Liver (tissue), 9 donors: ENCODE data around the gene CDRT15. TPM values are rescaled to one million over a fixed set of nuclear protein-coding genes. Genes with fewer than 3 reads are reported as not detected.

Experiments used
- DNase-seq: peaks from one replicate; pipeline ENCODE4 v3.0.0-alpha.2; 2017; ENCODE audit warnings: low spot score
- H3K27ac ChIP-seq, 2 donors: one replicate each; pipeline ENCODE4 v1.7.0; 2013; ENCODE audit warnings: inconsistent platforms in 2 of 2, low read length in 2 of 2, control low read depth in 1 of 2, low read depth in 1 of 2, mild to moderate bottlenecking in 1 of 2
- H3K27me3 ChIP-seq, 4 donors: one replicate each; pipeline versions ENCODE4 v1.6.1 to v1.7.0; 2013; ENCODE audit warnings: low read length in 3 of 4, inconsistent platforms in 1 of 4, mild to moderate bottlenecking in 1 of 4, moderate library complexity in 1 of 4; ENCODE audit not compliant: control insufficient read depth in 4 of 4, insufficient read depth in 4 of 4
- H3K36me3 ChIP-seq, 4 donors: one replicate each; pipeline versions ENCODE4 v1.6.1 to v1.7.0; 2013; ENCODE audit warnings: low read length in 3 of 4, mild to moderate bottlenecking in 3 of 4, low read depth in 1 of 4, moderate library complexity in 1 of 4; ENCODE audit not compliant: control insufficient read depth in 4 of 4, insufficient read depth in 3 of 4
- H3K4me1 ChIP-seq, 4 donors: one replicate each; pipeline versions ENCODE4 v1.6.1 to v1.7.0; 2013; ENCODE audit warnings: low read length in 3 of 4, mild to moderate bottlenecking in 3 of 4, moderate library complexity in 1 of 4; ENCODE audit not compliant: control insufficient read depth in 4 of 4, insufficient read depth in 4 of 4
- H3K4me3 ChIP-seq, 3 donors: one replicate each; pipeline versions ENCODE4 v1.6.1 to v1.7.0; 2013; ENCODE audit warnings: low read length in 3 of 3, control low read depth in 1 of 3, low read depth in 1 of 3, mild to moderate bottlenecking in 1 of 3
- H3K9ac ChIP-seq, 2 donors: one replicate each; pipeline ENCODE4 v1.7.0; 2013; ENCODE audit warnings: low read length in 2 of 2, mild to moderate bottlenecking in 2 of 2, moderate library complexity in 2 of 2, control low read depth in 1 of 2, low read depth in 1 of 2
- H3K9me3 ChIP-seq, 4 donors: one replicate each; pipeline versions ENCODE4 v1.6.1 to v1.7.0; 2013; ENCODE audit warnings: low read length in 3 of 4; ENCODE audit not compliant: control insufficient read depth in 4 of 4
- CTCF ChIP-seq: fragments of 150-350 bp; IDR thresholded peaks from 2 replicates; pipeline ENCODE4 v1.5.1; 2017; ENCODE audit warnings: improper control_type of control experiment, low read depth, low read length; ENCODE audit not compliant: missing input control
- FOXA1 ChIP-seq: IDR thresholded peaks from 2 replicates; pipeline ENCODE4 v1.6.1; 2016; ENCODE audit warnings: antibody characterized with exemption
- FOXA2 ChIP-seq: IDR thresholded peaks from 2 replicates; pipeline ENCODE4 v1.6.1; 2016; ENCODE audit warnings: antibody characterized with exemption
- GABPA ChIP-seq, 2 donors: IDR thresholded peaks in 1 of 2; conservative IDR thresholded peaks in 1 of 2; 2 replicates each; pipeline ENCODE4 v1.6.1; 2016; ENCODE audit warnings: antibody characterized with exemption in 2 of 2, mild to moderate bottlenecking in 1 of 2, moderate library complexity in 1 of 2
- HNF4A ChIP-seq, 2 donors: conservative IDR thresholded peaks; 2 replicates each; pipeline ENCODE4 v1.6.1; 2016; ENCODE audit warnings: antibody characterized with exemption in 2 of 2, mild to moderate bottlenecking in 2 of 2
- HNF4G ChIP-seq: IDR thresholded peaks from 2 replicates; pipeline ENCODE4 v1.6.1; 2016; ENCODE audit warnings: antibody characterized with exemption
- JUND ChIP-seq, 2 donors: IDR thresholded peaks; 2 replicates each; pipeline ENCODE4 v1.6.1; 2016; ENCODE audit warnings: antibody characterized with exemption in 2 of 2
- NR2F2 ChIP-seq: IDR thresholded peaks from 2 replicates; pipeline ENCODE4 v1.6.1; 2016; ENCODE audit warnings: antibody characterized with exemption
- RAD21 ChIP-seq, 2 donors: IDR thresholded peaks; 2 replicates each; pipeline ENCODE4 v1.6.1; 2016; ENCODE audit warnings: antibody characterized with exemption in 2 of 2, mild to moderate bottlenecking in 2 of 2
- REST ChIP-seq: IDR thresholded peaks from 2 replicates; pipeline ENCODE4 v1.6.1; 2016; ENCODE audit warnings: antibody characterized with exemption, mild to moderate bottlenecking
- TAF1 ChIP-seq: conservative IDR thresholded peaks from 2 replicates; pipeline ENCODE4 v1.6.1; 2016; ENCODE audit warnings: antibody characterized with exemption, mild to moderate bottlenecking
- YY1 ChIP-seq: IDR thresholded peaks from 2 replicates; pipeline ENCODE4 v1.6.1; 2016; ENCODE audit warnings: antibody characterized with exemption, mild to moderate bottlenecking
- ZBTB33 ChIP-seq: IDR thresholded peaks from 2 replicates; pipeline ENCODE4 v1.6.1; 2016; ENCODE audit warnings: antibody characterized with exemption
- WGBS: extraction: QIAGEN DNeasy Blood & Tissue Kit; methylation state at CpG from one replicate; pipeline ENCODE4 v1.1.7; 2013; 5-methylcytosine and 5-hydroxymethylcytosine counted together
- polyA plus RNA-seq, 2 donors: library from polyadenylated mRNA; stranded (reverse) in 1 of 2; unstranded in 1 of 2; fragments of 200-250 nt in 1 of 2; fragments of >200 nt in 1 of 2; fragmentation: Nextera tagmentation in 1 of 2; extraction: Ambion mirVana in 1 of 2; gene quantifications; one replicate each; pipeline versions ENCODE4 v1.2.1 to v1.2.3, GENCODE V29; 2013 to 2015
- total RNA-seq, 2 donors: library from RNA; depleted of rRNA; stranded (reverse); fragments of >200 nt; gene quantifications; one replicate each; pipeline ENCODE4 v1.2.3, GENCODE V29; 2014
- TF ChIP-seq, protein P1 (sequence below): IDR thresholded peaks from 2 replicates; pipeline ENCODE4 v1.6.1; 2016; ENCODE audit warnings: antibody characterized with exemption
- TF ChIP-seq, protein P2 (sequence below): IDR thresholded peaks from 2 replicates; pipeline ENCODE4 v1.6.1; 2016; ENCODE audit warnings: antibody characterized with exemption
- donor health status: healthy.
- donor health status: healthy.
- donor health status: healthy.
- donor health status: healthy.
- donor health status: healthy.

CDRT15 gene
- total and polyA plus RNA-seq, 4 donors = 0.40 TPM; not detected in 3

GRCh38 chr17:14214271-14214670 is 22.4 kb downstream of the CDRT15 start:
- Histone ChIP-seq H3K27me3 (no peaks in the 10 kb centered on the region), H3K4me1 (peaks cover 4 to 10% (median 7%) of the 10 kb centered on the region in 4 donors), H3K27ac (no peak overlapping the region), H3K36me3 (no peaks in the 10 kb centered on the region), H3K9ac (no peak overlapping the region), H3K9me3 (no peaks in the 10 kb centered on the region), H3K4me3 (no peak overlapping the region)
- no peak for DNase-seq
- TF ChIP-seq JUND (IDR thresholded peaks at IDR 0.05) (no peak), CTCF (no peak), RAD21 (IDR thresholded peaks at IDR 0.05) (no peak), YY1 (no peak), TAF1 (no peak), HNF4G (no peak), FOXA1 (no peak), NR2F2 (no peak), ZBTB33 (no peak), GABPA (IDR thresholded peaks at IDR 0.05 in 1 of 2, conservative IDR thresholded peaks at IDR 0.05 in 1 of 2) (no peak), HNF4A (conservative IDR thresholded peaks at IDR 0.05) (no peak), FOXA2 (no peak)
- TF ChIP-seq, protein P1, sequence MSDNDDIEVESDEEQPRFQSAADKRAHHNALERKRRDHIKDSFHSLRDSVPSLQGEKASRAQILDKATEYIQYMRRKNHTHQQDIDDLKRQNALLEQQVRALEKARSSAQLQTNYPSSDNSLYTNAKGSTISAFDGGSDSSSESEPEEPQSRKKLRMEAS = no peak
- TF ChIP-seq, protein P2, sequence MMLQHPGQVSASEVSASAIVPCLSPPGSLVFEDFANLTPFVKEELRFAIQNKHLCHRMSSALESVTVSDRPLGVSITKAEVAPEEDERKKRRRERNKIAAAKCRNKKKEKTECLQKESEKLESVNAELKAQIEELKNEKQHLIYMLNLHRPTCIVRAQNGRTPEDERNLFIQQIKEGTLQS = no peak
- 93% methylated on average over 2 of the region's 2 CpGs for WGBS

GRCh38 chr17:14212401-14212800 is 24.3 kb downstream of the CDRT15 start:
- TF ChIP-seq HNF4G = no peak
- no peak overlapping the region for H3K4me3 ChIP-seq
- H3K4me1 ChIP-seq = peaks cover 4 to 15% (median 8%) of the 10 kb centered on the region in 4 donors
- no peak for DNase-seq
- 95% methylated on average over 12 of the region's 12 CpGs for WGBS
- peaks cover 0 to 3% (median 0%) of the 10 kb centered on the region in 4 donors for H3K36me3 ChIP-seq
- no peak overlapping the region for H3K27ac ChIP-seq
- no peaks in the 10 kb centered on the region for H3K27me3 ChIP-seq
- H3K9ac ChIP-seq = no peak overlapping the region
- H3K9me3 ChIP-seq = no peaks in the 10 kb centered on the region

GRCh38 chr17:14211801-14212200 is 24.9 kb downstream of the CDRT15 start:
- Histone ChIP-seq H3K27ac (no peak overlapping the region), H3K4me1 (peaks cover 4 to 15% (median 8%) of the 10 kb centered on the region in 4 donors), H3K9ac (no peak overlapping the region), H3K36me3 (peaks cover 0 to 3% (median 0%) of the 10 kb centered on the region in 4 donors), H3K27me3 (no peaks in the 10 kb centered on the region), H3K9me3 (no peaks in the 10 kb centered on the region), H3K4me3 (no peak overlapping the region)
- TF ChIP-seq RAD21 (IDR thresholded peaks at IDR 0.05) = peak; percentile 61 to 84
- no peak for TF ChIP-seq YY1
- no peak for TF ChIP-seq REST
- peak; percentile 47 for TF ChIP-seq CTCF
- 59% methylated on average over 17 of the region's 17 CpGs for WGBS
- peak; percentile 66 for DNase-seq
